ENCODE measurements around the gene GHITM. TPM values are rescaled to one million over a fixed set of nuclear protein-coding genes. Genes with fewer than 3 reads are reported as not detected.

GHITM gene
- total RNA-seq, 6 donors from 2014 or later: 40.9 to 130 (median 113) TPM

DNA sequence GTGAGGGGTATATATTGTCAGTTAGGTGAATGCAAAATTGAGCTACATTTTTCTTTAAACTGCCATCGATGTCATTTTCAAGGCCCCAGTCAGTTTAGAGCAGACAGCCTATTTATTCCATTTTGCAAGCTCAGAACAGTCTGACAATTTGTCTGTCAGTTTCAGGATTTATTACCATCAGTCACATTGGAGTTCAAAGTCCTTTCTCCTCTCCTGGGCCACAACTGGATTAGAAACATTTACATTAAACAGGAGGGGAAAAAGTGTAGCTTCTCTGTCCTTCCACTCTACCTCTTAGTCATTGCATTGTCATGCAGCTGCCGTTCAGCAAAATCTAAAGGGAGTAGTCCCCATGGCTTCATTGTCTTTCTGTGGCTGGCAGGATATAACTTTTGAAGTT, 3.5 kb upstream of the GHITM start:
- no peak for ATAC-seq (ENCODE audit: low FRiP score in 2 of 2)
- Histone ChIP-seq H3K27me3 (no peaks in the 10 kb centered on the region), H3K4me1 (peaks cover 6 to 10% (median 9%) of the 10 kb centered on the region in 4 donors), H3K9me3 (no peaks in the 10 kb centered on the region), H3K27ac (no peak overlapping the region), H3K4me3 (no peak overlapping the region), H3K36me3 (no peaks in the 10 kb centered on the region)
- no peak for DNase-seq
- no peak for TF ChIP-seq POLR2AphosphoS5 (IDR thresholded peaks at IDR 0.05)
- TF ChIP-seq, protein P1, sequence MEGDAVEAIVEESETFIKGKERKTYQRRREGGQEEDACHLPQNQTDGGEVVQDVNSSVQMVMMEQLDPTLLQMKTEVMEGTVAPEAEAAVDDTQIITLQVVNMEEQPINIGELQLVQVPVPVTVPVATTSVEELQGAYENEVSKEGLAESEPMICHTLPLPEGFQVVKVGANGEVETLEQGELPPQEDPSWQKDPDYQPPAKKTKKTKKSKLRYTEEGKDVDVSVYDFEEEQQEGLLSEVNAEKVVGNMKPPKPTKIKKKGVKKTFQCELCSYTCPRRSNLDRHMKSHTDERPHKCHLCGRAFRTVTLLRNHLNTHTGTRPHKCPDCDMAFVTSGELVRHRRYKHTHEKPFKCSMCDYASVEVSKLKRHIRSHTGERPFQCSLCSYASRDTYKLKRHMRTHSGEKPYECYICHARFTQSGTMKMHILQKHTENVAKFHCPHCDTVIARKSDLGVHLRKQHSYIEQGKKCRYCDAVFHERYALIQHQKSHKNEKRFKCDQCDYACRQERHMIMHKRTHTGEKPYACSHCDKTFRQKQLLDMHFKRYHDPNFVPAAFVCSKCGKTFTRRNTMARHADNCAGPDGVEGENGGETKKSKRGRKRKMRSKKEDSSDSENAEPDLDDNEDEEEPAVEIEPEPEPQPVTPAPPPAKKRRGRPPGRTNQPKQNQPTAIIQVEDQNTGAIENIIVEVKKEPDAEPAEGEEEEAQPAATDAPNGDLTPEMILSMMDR (IDR thresholded peaks at IDR 0.05): no peak
- 62 to 89% methylated on average over 2 of the region's 2 CpGs for WGBS, 2 donors

- no peak for TF ChIP-seq POLR2AphosphoS5 (IDR thresholded peaks at IDR 0.05)
- no peak for TF ChIP-seq EP300 (IDR thresholded peaks at IDR 0.05)
- no peak for TF ChIP-seq POLR2A (IDR thresholded peaks at IDR 0.05)
- TF ChIP-seq, protein P1 (IDR thresholded peaks at IDR 0.05): no peak
- Histone ChIP-seq H3K36me3 (peaks cover 3 to 15% (median 4%) of the 10 kb centered on the region in 4 donors), H3K4me3 (no peak overlapping the region), H3K27me3 (no peaks in the 10 kb centered on the region), H3K4me1 (peaks cover 16 to 18% (median 17%) of the 10 kb centered on the region in 4 donors), H3K27ac (no peak overlapping the region), H3K9me3 (no peaks in the 10 kb centered on the region)
- no peak for DNase-seq
- WGBS, 2 donors: 93 to 96% methylated on average over 2 of the region's 2 CpGs
- no peak for ATAC-seq (ENCODE audit: low FRiP score in 2 of 2)
Measured at GRCh38 chr10:84137811-84138210, 1.5 kb upstream of the GHITM start.

GRCh38 chr10:84138478-84139125, 707 bp upstream of the GHITM start:
- Histone ChIP-seq H3K4me1 (peaks cover 16 to 18% (median 17%) of the 10 kb centered on the region in 4 donors), H3K27me3 (no peaks in the 10 kb centered on the region), H3K9me3 (no peaks in the 10 kb centered on the region), H3K36me3 (peaks cover 11 to 23% (median 12%) of the 10 kb centered on the region in 4 donors), H3K4me3 (peak overlapping the region; percentile 8 to 96 (median 88)), H3K27ac (peak overlapping the region; percentile 98 to 100 (median 98))
- peak in 1 of 2 donors; percentile 8 for ATAC-seq (ENCODE audit: low FRiP score in 2 of 2)
- DNase-seq: no peak
- 69 to 76% methylated on average over 20 of the region's 20 CpGs for WGBS, 2 donors
- TF ChIP-seq, protein P1 (IDR thresholded peaks at IDR 0.05): no peak
- no peak for TF ChIP-seq POLR2A (IDR thresholded peaks at IDR 0.05)
- no peak for TF ChIP-seq POLR2AphosphoS5 (IDR thresholded peaks at IDR 0.05)
- no peak for TF ChIP-seq EP300 (IDR thresholded peaks at IDR 0.05)

DNA sequence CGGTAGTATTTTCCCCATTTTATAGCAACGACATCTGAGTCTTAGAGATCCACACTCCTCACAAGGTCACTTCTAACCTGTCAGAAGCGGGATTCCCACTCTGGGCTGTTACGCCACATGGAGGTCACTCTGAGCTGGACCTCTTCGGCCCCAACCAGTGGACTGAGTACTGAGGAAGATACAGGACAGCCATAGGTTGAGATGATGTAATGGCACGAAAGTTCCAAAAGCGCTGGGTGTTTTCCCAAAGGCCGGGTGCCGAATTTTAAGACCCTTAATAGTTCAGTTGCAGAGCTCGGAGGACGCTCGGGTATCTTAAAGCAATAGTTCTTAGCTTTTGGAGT, 699 bp downstream of the GHITM start:
- TF ChIP-seq EP300 (IDR thresholded peaks at IDR 0.05): no peak
- TF ChIP-seq, protein P1 (IDR thresholded peaks at IDR 0.05): no peak
- TF ChIP-seq POLR2A (IDR thresholded peaks at IDR 0.05): no peak
- TF ChIP-seq POLR2AphosphoS5 (IDR thresholded peaks at IDR 0.05): no peak
- no peaks in the 10 kb centered on the region for H3K9me3 ChIP-seq
- peak overlapping the region; percentile 98 to 100 (median 98) for H3K27ac ChIP-seq
- peaks cover 22 to 37% (median 25%) of the 10 kb centered on the region in 4 donors for H3K36me3 ChIP-seq
- peak overlapping the region; percentile 83 to 96 (median 88) for H3K4me3 ChIP-seq
- no peaks in the 10 kb centered on the region for H3K27me3 ChIP-seq
- H3K4me1 ChIP-seq: peaks cover 16 to 18% (median 17%) of the 10 kb centered on the region in 4 donors
- WGBS, 2 donors: 7 to 17% methylated on average over 12 of the region's 12 CpGs
- DNase-seq: peak in 1 of 2 donors; percentile 33
- peak; percentile 3 to 71 for ATAC-seq (ENCODE audit: low FRiP score in 2 of 2)

- no peak for DNase-seq
- Histone ChIP-seq H3K27ac (no peak overlapping the region), H3K4me1 (no peaks in the 10 kb centered on the region), H3K4me3 (no peak overlapping the region), H3K36me3 (peaks cover 73 to 98% (median 81%) of the 10 kb centered on the region in 4 donors), H3K27me3 (no peaks in the 10 kb centered on the region), H3K9me3 (no peaks in the 10 kb centered on the region)
- TF ChIP-seq, protein P1 (IDR thresholded peaks at IDR 0.05): no peak
- no peak for TF ChIP-seq POLR2A (IDR thresholded peaks at IDR 0.05)
- TF ChIP-seq EP300 (IDR thresholded peaks at IDR 0.05): no peak
- no peak for TF ChIP-seq POLR2AphosphoS5 (IDR thresholded peaks at IDR 0.05)
- no peak for ATAC-seq (ENCODE audit: low FRiP score in 2 of 2)
Measured at GRCh38 chr10:84147347-84147746, 8.0 kb downstream of the GHITM start.

Measured in upper lobe of left lung (tissue), 6 donors.